ENCODE results near the gene RASSF9. TPM values are rescaled to one million over a fixed set of nuclear protein-coding genes. Genes with fewer than 3 reads are reported as not detected.

The RASSF9 gene
- not detected for total RNA-seq

GRCh38 chr12:85836197-85837090, at the start of gene RASSF9:
TSS of gene RASSF9 (minus strand) at chr12:85836409. CDS start at chr12:85836201, 208 bp downstream.
- Histone ChIP-seq H3K4me1 (ENCODE audit: insufficient read depth, low read length) (no peaks in the 10 kb centered on the region), H3K9me3 (ENCODE audit: low read depth, low read length) (no peaks in the 10 kb centered on the region), H3K4me3 (ENCODE audit: low read length) (no peak within 1 kb of the TSS), H3K27me3 (ENCODE audit: insufficient read depth, low read length) (no peaks in the 10 kb centered on the region)

GRCh38 chr12:85883763-85884162, 47.6 kb upstream of the RASSF9 start:
- Histone ChIP-seq H3K4me3 (ENCODE audit: low read length) (no peak overlapping the region), H3K27me3 (ENCODE audit: insufficient read depth, low read length) (no peaks in the 10 kb centered on the region), H3K4me1 (ENCODE audit: insufficient read depth, low read length) (no peaks in the 10 kb centered on the region), H3K9me3 (ENCODE audit: low read depth, low read length) (no peaks in the 10 kb centered on the region)

- no peaks in the 10 kb centered on the region for H3K9me3 ChIP-seq (ENCODE audit: low read depth, low read length)
- H3K4me3 ChIP-seq (ENCODE audit: low read length): no peak overlapping the region
- no peaks in the 10 kb centered on the region for H3K27me3 ChIP-seq (ENCODE audit: insufficient read depth, low read length)
- no peaks in the 10 kb centered on the region for H3K4me1 ChIP-seq (ENCODE audit: insufficient read depth, low read length)
Measured at GRCh38 chr12:85877459-85877858, 41.2 kb upstream of the RASSF9 start.

GRCh38 chr12:85874031-85874461, 37.8 kb upstream of the RASSF9 start, which contains the start of gene NTS:
TSS of gene NTS (plus strand) at chr12:85874295. CDS start at chr12:85874404, 109 bp downstream.
- H3K27me3 ChIP-seq (ENCODE audit: insufficient read depth, low read length): no peaks in the 10 kb centered on the region
- no peaks in the 10 kb centered on the region for H3K9me3 ChIP-seq (ENCODE audit: low read depth, low read length)
- no peaks in the 10 kb centered on the region for H3K4me1 ChIP-seq (ENCODE audit: insufficient read depth, low read length)
- no peak within 1 kb of the TSS for H3K4me3 ChIP-seq (ENCODE audit: low read length)

- Histone ChIP-seq H3K27me3 (ENCODE audit: insufficient read depth, low read length) (no peaks in the 10 kb centered on the region), H3K4me3 (ENCODE audit: low read length) (no peak overlapping the region), H3K4me1 (ENCODE audit: insufficient read depth, low read length) (no peaks in the 10 kb centered on the region), H3K9me3 (ENCODE audit: low read depth, low read length) (no peaks in the 10 kb centered on the region)
Measured at GRCh38 chr12:85872497-85873091, 36.4 kb upstream of the RASSF9 start.

GRCh38 chr12:85866986-85867776, 31.0 kb upstream of the RASSF9 start:
- Histone ChIP-seq H3K4me1 (ENCODE audit: insufficient read depth, low read length) (no peaks in the 10 kb centered on the region), H3K9me3 (ENCODE audit: low read depth, low read length) (no peaks in the 10 kb centered on the region), H3K4me3 (ENCODE audit: low read length) (no peak overlapping the region), H3K27me3 (ENCODE audit: insufficient read depth, low read length) (no peaks in the 10 kb centered on the region)

- no peak overlapping the region for H3K4me3 ChIP-seq (ENCODE audit: low read length)
- H3K4me1 ChIP-seq (ENCODE audit: insufficient read depth, low read length): no peaks in the 10 kb centered on the region
- H3K27me3 ChIP-seq (ENCODE audit: insufficient read depth, low read length): no peaks in the 10 kb centered on the region
- no peaks in the 10 kb centered on the region for H3K9me3 ChIP-seq (ENCODE audit: low read depth, low read length)
Measured at GRCh38 chr12:85865890-85866289, 29.7 kb upstream of the RASSF9 start.

GRCh38 chr12:85856966-85857365, 20.8 kb upstream of the RASSF9 start:
- H3K27me3 ChIP-seq (ENCODE audit: insufficient read depth, low read length): no peaks in the 10 kb centered on the region
- H3K9me3 ChIP-seq (ENCODE audit: low read depth, low read length): no peaks in the 10 kb centered on the region
- no peak overlapping the region for H3K4me3 ChIP-seq (ENCODE audit: low read length)
- H3K4me1 ChIP-seq (ENCODE audit: insufficient read depth, low read length): no peaks in the 10 kb centered on the region

- Histone ChIP-seq H3K9me3 (ENCODE audit: low read depth, low read length) (no peaks in the 10 kb centered on the region), H3K4me3 (ENCODE audit: low read length) (no peak overlapping the region), H3K4me1 (ENCODE audit: insufficient read depth, low read length) (no peaks in the 10 kb centered on the region), H3K27me3 (ENCODE audit: insufficient read depth, low read length) (no peaks in the 10 kb centered on the region)
Measured at GRCh38 chr12:85855305-85855704, 19.1 kb upstream of the RASSF9 start.

GRCh38 chr12:85849344-85849743, 13.1 kb upstream of the RASSF9 start:
- no peaks in the 10 kb centered on the region for H3K4me1 ChIP-seq (ENCODE audit: insufficient read depth, low read length)
- H3K9me3 ChIP-seq (ENCODE audit: low read depth, low read length): no peaks in the 10 kb centered on the region
- H3K27me3 ChIP-seq (ENCODE audit: insufficient read depth, low read length): no peaks in the 10 kb centered on the region
- H3K4me3 ChIP-seq (ENCODE audit: low read length): no peak overlapping the region

- H3K9me3 ChIP-seq (ENCODE audit: low read depth, low read length): no peaks in the 10 kb centered on the region
- no peaks in the 10 kb centered on the region for H3K4me1 ChIP-seq (ENCODE audit: insufficient read depth, low read length)
- H3K4me3 ChIP-seq (ENCODE audit: low read length): no peak overlapping the region
- no peaks in the 10 kb centered on the region for H3K27me3 ChIP-seq (ENCODE audit: insufficient read depth, low read length)
Measured at GRCh38 chr12:85843606-85844310, 7.5 kb upstream of the RASSF9 start.

- H3K9me3 ChIP-seq (ENCODE audit: low read depth, low read length): no peaks in the 10 kb centered on the region
- H3K27me3 ChIP-seq (ENCODE audit: insufficient read depth, low read length): no peaks in the 10 kb centered on the region
- no peaks in the 10 kb centered on the region for H3K4me1 ChIP-seq (ENCODE audit: insufficient read depth, low read length)
- H3K4me3 ChIP-seq (ENCODE audit: low read length): no peak overlapping the region
Measured at GRCh38 chr12:85835426-85836196, 598 bp downstream of the RASSF9 start.

GRCh38 chr12:85834378-85834777, 1.8 kb downstream of the RASSF9 start:
- Histone ChIP-seq H3K9me3 (ENCODE audit: low read depth, low read length) (no peaks in the 10 kb centered on the region), H3K27me3 (ENCODE audit: insufficient read depth, low read length) (no peaks in the 10 kb centered on the region)

GRCh38 chr12:85833579-85833978, 2.6 kb downstream of the RASSF9 start:
- Histone ChIP-seq H3K9me3 (ENCODE audit: low read depth, low read length) (no peaks in the 10 kb centered on the region), H3K4me1 (ENCODE audit: insufficient read depth, low read length) (no peaks in the 10 kb centered on the region), H3K27me3 (ENCODE audit: insufficient read depth, low read length) (no peaks in the 10 kb centered on the region), H3K4me3 (ENCODE audit: low read length) (no peak overlapping the region)

More at GRCh38 chr12:85834378-85834777, 1.8 kb downstream of the RASSF9 start:
- Histone ChIP-seq H3K4me1 (ENCODE audit: insufficient read depth, low read length) (no peaks in the 10 kb centered on the region), H3K4me3 (ENCODE audit: low read length) (no peak overlapping the region)

Data from mononuclear cell (primary cell).